GM19023 (cell line): Measurements from ENCODE around the gene PSKH1.
"Not testable (repeated sequence)": the region's sequence is repeated elsewhere in the genome, so short reads cannot be mapped to it uniquely, and the experiment has no call there.

ENCODE experiments used
- ATAC-seq: cut with Tn5 transposase; IDR thresholded peaks from one replicate; pipeline ENCODE4 v1.9.1; 2021; ENCODE audit warnings: mild to moderate bottlenecking, moderate library complexity; ENCODE audit not compliant: unreplicated experiment

Gene PSKH1

DNA sequence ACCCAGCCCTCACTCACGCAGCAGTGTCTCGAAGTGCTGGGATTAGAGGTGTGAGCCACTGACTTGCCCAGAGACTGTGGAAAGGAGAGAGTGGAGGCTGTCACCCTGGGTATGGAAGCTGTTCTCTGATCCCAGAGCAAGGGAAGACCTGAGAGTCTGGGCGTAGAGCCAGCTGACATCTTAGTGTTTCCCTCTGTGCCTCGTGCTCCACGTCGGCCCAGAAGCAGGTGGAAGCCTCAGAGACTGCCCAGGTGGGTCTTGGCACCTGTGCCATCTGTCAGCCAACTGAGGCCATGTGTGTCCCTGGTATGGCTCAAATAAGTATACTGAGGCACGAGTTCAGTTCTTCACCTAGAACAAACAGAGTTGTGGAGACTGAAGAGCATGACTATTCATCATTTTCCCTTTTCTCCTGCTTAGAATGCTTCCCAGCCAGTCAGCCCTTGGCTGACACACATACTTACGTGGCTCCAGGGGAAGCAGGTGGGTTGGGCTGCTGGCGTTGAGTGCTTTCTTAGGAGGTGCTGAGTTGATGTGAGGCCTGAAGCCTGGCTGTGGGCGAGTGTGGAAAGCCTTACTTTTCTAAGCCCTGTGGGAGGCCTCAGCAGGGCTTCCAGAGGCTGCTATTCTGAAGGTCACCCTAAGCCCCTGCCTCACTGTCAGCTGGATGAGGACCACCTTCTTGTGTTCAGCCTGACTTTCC lies 30.5 kb downstream of the PSKH1 start:
- no peak for ATAC-seq

DNA sequence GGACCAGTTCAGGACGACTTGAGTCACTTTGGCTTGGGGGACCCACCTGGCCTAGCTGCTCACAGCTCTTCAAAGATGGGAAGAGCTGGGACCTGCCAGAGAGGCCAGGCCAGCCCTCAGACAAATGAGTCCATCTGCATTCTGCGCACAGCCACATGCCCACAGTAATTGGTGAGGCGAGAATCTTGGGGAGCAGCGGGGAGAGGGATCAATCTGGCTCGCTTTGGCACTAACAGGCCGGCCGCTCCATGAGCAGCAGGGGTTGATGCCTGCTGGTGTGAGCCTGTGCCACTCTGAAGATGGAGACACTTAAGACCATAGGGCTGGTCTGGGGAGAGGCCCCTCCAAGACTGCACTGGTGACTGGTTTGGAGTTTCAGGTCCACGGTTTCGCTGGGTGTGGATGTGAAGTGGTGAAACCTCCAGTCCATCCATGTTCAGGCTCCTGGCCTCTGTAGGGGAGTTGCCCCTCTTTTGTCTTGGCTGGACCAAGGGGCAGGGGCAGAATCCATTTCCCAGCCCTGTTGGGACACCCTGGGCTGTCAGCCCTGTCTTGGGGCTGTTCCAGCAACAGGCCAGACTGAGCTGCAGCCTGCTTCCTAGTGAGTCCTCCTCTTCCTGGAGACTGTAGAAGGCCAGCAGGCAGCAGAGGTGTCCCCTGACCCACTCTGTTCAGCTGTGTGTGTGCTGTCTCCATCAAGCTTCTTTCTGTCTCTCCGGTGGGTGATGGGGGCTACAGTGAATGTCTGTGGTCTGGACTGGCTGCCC lies 31.3 kb downstream of the PSKH1 start:
- ATAC-seq = no peak

DNA sequence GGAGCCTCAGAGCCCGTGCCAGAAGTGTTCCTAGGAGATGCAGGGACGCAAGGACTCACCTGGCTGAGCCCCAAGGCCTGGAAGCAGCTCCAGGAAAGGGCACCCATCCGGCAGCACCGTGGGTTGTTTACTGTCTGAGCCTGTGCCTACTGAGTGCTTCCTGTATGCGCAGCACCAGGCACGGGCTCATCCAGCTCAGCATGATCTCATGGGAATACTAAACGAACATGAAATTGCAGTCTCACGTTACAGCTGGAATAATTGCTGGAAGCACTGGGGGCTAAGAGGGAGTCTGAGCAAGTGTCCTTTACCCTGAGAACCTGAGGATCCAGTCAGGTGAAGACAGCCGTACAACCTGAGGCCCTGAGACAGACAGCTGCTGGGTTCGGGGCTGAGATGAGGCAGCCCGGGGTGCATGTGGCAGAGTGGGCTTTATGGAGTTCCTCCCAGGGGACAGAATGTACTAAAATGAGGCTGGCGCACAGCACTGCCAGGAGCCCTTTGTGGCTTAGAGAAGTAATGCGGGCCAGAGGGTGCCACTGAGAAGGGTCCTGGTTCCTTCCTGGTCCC lies 33.2 kb downstream of the PSKH1 start:
- no peak for ATAC-seq

DNA sequence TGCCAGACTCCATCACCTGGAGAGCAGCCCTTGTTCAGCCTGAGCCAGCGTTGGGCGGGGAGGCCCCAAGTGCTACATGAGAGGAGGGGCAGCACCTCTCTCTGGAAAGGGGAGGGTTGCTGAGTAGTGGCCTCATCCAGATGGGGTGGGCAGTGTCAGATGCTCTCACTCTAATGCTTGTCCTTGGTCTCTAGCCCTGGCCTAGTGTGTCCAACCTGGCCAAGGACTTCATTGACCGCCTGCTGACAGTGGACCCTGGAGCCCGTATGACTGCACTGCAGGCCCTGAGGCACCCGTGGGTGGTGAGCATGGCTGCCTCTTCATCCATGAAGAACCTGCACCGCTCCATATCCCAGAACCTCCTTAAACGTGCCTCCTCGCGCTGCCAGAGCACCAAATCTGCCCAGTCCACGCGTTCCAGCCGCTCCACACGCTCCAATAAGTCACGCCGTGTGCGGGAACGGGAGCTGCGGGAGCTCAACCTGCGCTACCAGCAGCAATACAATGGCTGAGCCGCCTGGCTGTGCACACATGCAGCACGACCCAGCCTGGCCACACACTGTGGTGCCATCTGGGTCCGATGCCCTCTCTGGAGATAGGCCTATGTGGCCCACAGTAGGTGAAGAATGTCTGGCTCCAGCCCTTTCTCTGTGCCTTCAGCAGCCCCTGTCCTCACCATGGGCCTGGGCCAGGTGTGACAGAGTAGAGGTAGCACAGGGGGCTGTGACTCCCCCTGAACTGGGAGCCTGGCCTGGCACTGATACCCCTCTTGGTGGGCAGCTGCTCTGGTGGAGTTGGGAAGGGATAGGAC lies 34.3 kb downstream of the PSKH1 start:
- ATAC-seq = no peak

DNA sequence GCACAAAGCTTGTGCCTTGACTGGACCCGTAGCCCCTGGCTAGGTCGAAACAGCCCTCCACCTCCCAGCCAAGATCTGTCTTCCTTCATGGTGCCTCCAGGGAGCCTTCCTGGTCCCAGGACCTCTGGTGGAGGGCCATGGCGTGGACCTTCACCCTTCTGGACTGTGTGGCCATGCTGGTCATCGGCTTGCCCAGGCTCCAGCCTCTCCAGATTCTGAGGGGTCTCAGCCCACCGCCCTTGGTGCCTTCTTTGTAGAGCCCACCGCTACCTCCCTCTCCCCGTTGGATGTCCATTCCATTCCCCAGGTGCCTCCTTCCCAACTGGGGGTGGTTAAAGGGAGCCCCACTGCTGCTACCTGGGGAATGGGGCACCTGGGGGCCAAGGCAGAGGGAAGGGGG lies 35.1 kb downstream of the PSKH1 start:
- ATAC-seq = no peak

DNA sequence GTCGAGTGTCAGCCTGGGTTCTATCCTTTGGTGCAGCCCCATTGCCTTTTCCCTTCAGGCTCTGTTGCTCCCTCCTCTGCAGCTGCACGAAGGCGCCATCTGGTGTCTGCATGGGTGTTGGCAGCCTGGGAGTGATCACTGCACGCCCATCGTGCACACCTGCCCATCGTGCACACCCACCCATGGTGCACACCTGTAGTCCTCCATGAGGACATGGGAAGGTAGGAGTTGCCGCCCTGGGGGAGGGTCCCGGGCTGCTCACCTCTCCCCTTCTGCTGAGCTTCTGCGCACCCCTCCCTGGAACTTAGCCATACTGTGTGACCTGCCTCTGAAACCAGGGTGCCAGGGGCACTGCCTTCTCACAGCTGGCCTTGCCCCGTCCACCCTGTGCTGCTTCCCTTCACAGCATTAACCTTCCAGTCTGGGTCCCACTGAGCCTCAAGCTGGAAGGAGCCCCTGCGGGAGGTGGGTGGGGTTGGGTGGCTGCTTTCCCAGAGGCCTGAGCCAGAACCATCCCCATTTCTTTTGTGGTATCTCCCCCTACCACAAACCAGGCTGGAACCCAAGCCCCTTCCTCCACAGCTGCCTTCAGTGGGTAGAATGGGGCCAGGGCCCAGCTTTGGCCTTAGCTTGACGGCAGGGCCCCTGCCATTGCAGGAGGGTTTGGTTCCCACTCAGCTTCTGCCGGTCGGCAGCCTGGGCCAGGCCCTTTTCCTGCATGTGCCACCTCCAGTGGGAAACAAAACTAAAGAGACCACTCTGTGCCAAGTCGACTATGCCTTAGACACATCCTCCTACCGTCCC lies 35.7 kb downstream of the PSKH1 start:
- no peak for ATAC-seq

DNA sequence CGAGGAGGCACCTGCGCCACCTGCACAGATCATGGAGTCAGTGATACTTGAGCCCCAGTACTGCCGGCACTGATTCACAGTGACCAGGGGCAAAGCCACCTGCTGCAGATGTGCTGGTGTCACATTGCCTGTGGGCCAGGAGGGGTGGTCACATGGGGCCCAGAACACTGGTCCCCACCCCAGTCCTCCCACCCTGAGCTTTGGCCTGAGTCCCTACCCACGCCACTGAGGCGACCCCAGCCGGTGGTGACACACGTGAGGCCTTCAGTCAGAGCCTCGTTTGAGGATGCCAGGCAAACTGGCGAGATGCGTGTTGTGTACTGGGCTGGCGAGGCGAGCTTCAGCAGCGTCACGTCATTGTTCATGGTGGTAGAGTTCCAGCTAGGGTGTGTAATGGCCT lies 37.1 kb downstream of the PSKH1 start:
- no peak for ATAC-seq

DNA sequence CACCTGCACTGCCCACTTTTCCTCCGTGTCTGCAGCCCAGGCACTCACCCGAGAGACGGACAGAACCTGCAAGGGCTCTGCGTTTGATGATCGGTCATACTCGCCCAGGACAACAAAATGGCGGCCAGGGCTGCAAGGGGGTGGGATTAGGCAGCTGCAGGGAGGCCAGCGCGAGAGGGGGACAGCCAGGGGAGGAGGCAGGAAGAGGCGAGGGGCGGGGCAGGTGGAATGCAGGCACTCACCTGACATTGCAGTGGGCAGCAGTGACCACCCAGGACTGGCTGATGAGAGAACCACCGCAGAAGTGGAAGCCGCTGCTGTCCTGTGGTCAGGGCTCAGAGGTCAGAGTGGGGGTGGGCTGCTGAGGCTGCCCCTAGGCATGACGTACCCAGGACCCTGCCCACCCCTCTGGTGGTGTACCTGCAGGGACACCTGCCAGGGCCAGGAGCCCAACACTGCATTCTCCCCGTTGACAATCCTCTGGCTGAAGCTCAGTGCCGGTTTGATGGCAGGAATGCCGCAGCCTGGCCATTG lies 37.7 kb downstream of the PSKH1 start:
- no peak for ATAC-seq

DNA sequence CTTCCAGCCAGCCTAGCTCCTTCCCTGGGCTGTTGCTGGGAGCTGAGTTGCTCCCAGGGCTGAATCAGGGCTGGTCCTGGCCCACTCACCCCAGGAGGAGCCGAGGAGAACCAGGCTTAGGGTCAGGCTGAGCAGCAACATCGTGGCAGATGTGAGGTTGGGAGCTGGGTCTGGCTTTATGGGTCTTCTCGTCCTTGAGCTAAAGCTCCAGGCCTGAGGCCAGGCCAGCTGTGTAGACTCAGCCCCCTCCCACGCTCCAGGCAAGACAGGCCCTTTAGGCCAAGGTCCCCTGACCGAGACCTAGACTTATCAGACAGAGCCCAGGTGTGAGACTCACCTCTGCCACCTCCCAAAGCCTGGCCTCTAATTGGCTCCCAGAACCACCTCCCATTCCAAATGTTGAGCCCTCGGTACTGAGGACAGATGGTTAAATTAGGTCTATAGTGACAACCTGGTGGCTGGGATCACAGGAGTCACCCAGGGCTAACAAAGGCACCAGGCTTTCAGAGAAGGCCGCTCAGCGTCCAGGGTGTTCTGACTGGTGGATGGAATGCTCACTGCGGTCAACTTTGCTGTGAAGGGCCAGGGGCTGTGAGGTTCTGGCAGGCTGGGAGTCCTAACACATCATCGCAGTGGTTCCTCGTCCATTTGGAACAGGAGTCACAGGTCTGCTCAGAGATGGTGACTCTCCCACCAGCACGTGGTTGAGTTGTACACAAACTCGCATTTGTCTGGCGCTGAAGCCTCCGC lies 38.8 kb downstream of the PSKH1 start, which contains the start of gene CTRL:
TSS of gene CTRL (minus strand) at position 151 of the 750 bp plus-strand sequence. CDS start at position 141, 10 bp downstream.
- ATAC-seq = no peak

DNA sequence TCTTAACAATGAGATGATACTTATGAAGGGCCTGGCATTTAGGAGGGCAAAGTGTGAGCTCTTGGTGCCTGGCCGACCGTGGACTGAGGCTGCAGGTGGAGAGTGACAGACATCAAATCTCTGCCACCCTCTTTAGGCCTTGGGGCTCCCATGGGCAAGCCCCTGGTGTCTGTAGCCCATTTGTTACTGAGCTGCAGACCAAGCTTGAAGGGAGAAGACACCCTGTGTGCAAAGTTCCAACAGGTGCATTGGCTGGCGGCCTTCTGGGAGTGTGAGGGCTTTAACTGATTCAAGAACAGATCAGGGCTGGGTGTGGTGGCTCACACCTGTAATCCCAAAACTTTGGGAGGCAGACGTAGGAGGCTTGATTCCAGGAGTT lies 39.4 kb downstream of the PSKH1 start:
- no peak for ATAC-seq

DNA sequence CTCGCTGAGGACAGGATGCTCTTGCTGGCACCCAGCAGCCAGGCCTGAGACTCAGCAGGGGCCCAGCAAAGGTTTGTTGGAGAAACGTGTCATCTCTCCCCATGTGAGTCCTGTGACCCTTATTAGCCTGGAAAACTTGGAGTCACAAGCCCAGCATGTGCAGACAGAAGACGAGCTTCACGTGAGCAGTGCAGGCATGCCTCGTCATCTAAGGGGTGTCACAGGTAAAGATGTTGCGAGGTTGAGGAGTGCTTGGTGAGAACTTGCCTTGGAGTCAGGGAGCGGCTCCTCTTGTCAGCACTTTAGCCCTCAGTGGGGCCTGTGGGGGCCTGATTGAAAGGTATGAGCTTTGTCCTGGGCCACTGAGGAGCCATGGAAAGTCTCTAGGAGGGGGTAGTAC lies 40.8 kb downstream of the PSKH1 start:
- no peak for ATAC-seq

DNA sequence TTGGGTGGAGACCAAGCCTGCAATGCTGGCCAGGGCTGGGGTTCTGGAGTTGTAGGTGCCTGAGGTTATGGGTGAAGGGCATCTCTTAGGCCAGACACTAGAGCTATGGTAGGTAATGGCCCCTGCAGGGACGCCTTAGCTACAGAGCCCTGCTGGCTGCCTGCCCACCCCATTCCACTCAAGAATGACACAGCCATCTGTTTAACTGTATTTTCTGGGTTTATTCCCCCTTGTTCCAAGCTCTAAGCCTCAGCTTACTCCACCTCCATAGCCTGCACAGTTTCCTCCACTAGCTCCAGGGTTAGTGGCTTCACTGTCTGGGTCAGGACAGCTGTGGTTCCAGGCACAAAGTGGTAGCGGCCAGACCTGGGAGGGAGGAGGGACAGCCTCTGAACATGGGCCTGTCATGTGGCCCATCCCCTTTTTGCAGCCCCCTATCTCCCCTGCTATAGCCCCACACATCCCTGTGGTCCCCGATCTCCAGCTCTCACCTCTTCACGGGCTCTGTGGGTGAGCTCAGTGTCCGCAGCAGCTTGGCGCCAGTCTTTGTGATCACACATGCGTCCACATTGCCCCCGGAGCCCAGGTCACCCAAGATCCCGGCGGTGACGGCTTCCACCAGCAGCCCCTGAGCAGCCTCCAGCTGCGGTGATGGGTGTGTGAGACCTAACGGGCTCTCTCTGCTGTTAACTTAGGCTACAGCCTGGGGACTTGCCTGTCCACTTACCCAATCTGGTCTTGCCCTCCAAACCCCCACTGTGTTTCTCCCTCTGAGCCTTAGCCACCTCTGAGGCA lies 41.4 kb downstream of the PSKH1 start:
- ATAC-seq = no peak

DNA sequence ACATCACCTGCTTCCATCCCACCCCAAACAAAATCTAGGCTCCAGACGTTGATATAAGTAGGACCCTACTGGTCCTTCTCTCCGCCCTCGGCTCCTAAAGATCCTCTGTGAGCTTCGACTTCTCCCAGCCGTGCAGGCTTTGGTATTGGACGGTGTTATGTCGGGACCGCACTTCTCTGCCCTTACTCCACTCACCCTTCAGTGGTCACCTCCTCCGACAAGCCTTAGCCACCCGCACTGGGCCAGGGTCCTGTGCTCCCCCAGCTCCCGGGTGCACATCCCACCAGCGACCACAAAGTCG lies 42.0 kb downstream of the PSKH1 start:
- ATAC-seq = no peak

DNA sequence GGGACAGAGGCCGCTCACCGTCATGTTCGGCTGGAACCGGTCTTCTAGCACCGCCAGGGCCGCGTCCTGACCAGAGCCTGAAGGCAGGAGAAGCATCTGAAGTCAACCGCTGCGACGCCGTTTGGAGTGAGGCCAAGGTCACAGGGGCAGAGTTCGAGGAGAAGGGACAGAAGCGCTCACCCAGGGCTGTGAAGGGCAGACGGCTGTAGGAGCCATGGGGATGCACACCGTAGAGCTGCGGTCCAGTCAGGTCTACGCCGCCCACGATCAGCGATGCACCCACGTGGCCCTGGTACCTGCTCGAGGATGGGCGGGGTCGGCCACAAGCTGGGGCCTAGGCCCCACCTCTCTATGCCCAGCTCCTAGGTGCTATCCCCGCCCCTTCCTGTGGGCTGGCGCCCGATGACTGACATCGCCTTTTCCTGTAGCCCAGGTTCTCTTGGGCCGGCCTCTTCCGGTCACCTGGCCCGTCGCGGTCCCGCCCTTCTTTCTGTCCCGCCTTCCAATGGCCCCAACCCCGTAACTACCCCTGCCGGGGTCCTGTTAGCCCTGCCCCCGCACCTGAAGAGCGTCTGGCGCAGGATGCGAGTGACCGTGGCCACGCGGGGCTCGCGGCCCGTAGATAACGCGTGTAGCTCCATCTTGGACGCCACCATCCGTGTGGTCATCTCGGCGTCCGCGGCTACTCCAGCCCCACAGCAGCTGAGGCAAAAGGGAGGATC lies 42.5 kb downstream of the PSKH1 start:
- ATAC-seq = peak; percentile 92

DNA sequence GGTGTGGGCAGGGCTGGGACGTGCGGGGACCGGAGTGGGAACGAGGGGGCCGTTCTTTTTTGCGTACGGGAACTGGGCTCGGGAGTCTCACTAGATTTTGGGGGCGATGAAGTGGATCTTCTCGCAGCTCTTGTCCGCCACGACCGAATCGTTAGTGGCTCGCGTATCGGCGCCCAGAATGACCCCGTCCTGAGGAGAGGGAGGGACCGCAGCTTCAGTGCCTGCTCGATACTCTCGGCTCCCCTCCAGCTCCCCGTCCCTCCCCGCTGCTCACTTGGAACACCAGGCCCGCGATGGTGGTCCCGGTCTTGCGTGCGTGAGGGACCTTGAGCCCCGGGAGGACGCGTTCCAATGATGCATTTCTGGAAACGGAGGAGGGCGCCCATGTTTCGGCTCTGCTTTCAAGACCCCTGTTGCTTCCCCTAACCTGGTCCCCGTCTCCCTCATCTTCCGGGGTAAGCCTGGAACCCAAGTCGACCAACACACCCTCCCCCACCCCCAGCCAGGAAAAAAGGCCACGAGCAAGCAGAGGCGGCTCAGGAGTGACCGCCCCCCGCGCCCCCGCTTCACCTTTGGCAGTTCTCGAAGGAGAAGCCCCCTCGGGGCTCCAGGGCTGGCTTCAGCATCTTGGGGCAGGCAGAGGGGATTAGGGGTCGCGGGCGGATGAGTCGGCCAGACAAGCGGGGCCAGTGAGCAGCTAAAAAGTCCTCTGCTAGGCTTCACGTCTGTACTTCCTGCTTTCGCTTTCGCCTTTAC lies 43.2 kb downstream of the PSKH1 start, which contains the start of gene PSMB10:
TSS of gene PSMB10 (minus strand) at position 727 of the 756 bp plus-strand sequence. CDS start at position 626, 101 bp downstream.
- ATAC-seq = no peak

DNA sequence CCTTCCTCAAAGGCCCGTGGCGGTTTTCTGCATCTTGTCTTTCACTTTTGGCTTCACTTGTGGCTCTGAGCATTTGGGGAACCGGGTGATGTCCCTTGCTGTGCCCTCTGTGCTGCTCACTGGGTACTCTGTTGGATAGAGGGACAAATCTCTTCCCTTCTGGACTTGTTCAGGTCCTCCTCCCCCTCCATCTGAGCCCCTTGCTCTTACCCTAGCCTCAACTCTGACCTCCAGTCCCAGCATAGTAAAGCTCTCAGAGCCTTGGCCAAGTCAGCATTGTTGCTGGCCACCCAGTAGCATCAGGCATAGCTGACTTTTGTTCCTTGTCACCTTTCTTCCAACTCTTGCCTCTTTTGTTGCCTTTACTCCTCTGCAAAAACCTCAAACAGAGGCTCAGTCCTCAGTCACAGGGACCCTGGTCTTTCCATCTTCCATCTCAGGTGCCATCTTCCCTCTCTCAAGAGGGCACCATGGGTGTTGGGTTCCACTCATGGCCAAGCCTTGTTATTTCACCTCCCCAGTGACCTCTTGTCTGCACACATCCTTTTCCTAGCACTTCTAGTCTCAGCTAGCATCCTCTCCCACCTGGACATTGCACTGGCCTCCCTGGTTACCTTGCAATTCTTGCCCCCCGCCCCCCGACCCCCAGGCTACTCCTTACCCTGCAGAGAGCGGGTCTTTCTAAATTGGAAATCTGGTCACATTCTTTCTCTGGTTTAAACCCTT lies 44.0 kb downstream of the PSKH1 start:
- peak; percentile 38 for ATAC-seq

DNA sequence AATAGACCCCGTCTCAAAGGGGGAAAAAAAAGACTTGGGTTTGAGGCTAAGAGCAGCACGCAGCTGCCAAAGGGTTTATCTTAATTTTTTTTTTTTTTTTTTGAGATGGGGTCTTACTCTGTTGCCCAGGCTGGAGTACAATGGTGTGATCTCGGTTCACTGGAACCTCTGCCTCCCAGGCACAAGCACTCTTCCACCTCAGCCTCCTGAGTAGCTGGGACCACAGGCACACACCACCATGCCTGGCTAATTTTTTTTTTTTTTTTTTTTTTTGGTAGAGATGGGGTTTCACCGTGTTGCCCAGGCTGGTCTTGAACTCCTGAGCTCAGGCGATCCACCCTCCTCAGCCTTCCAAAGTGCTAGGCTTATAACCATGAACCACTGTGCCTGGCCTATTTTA lies 44.7 kb downstream of the PSKH1 start:
- ATAC-seq = not testable (repeated sequence)
